Activated CD4-positive, alpha-beta T cell treated with anti-CD3 and anti-CD28 coated beads, Interleukin-2, amount 10 ng/mL, durations not matched to agents 7 days and 5 days (primary cell): ENCODE measurements around the gene CDH13. TPM values are rescaled to one million over a fixed set of nuclear protein-coding genes. Genes with fewer than 3 reads are reported as not detected.

Source experiments
- CTCF ChIA-PET: fragments of 350-600 bp; sonication (Branson Sonifier 250); formaldehyde crosslinking; loops from one replicate; lab custom pipeline; 2021; ENCODE audit warnings: antibody characterized with exemption; lab: Charles Lee
- POLR2A ChIA-PET: fragments of 350-600 bp; sonication (Branson Sonifier 250); formaldehyde crosslinking; loops from one replicate; lab custom pipeline; 2021; ENCODE audit warnings: antibody characterized with exemption; lab: Charles Lee
- DNase-seq: peaks from one replicate; pipeline ENCODE4 v3.0.0-alpha.2; 2020
- H3K27ac Mint-ChIP-seq: one replicate; pipeline ENCODE4 v1.8.0; 2021; ENCODE audit warnings: mild to moderate bottlenecking, moderate library complexity, mixed read lengths
- H3K27me3 Mint-ChIP-seq: one replicate; pipeline ENCODE4 v1.8.0; 2021; ENCODE audit warnings: mixed read lengths
- H3K36me3 Mint-ChIP-seq: one replicate; pipeline ENCODE4 v1.8.0; 2021; ENCODE audit warnings: low read depth, mixed read lengths
- H3K4me1 Mint-ChIP-seq: one replicate; pipeline ENCODE4 v1.8.0; 2021; ENCODE audit warnings: mixed read lengths
- H3K4me3 Mint-ChIP-seq: one replicate; pipeline ENCODE4 v1.8.0; 2021; ENCODE audit warnings: mild to moderate bottlenecking, moderate library complexity, mixed read lengths
- H3K9me3 Mint-ChIP-seq: one replicate; pipeline ENCODE4 v1.8.0; 2021; ENCODE audit warnings: mixed read lengths
- total RNA-seq, 2 experiments: library from RNA; stranded (reverse); gene quantifications; one replicate each; pipeline ENCODE4 v1.2.3, GENCODE V29; 2021

CDH13 gene
- total RNA-seq, 2 experiments from 2014 or later, result not detected

GRCh38 chr16:83552228-83552627 lies 925.5 kb downstream of the CDH13 start:
- H3K36me3 Mint-ChIP-seq, result no peaks in the 10 kb centered on the region
- ChIA-PET POLR2A (no interaction called here), CTCF (no interaction called here)
- no peak overlapping the region for H3K4me3 Mint-ChIP-seq
- no peak overlapping the region for H3K27ac Mint-ChIP-seq
- no peaks in the 10 kb centered on the region for H3K27me3 Mint-ChIP-seq
- no peak for DNase-seq
- peaks cover 7% of the 10 kb centered on the region for H3K9me3 Mint-ChIP-seq
- no peaks in the 10 kb centered on the region for H3K4me1 Mint-ChIP-seq

GRCh38 chr16:83552930-83553329 lies 926.2 kb downstream of the CDH13 start:
- no peak for DNase-seq
- peaks cover 2% of the 10 kb centered on the region for H3K9me3 Mint-ChIP-seq
- no peak overlapping the region for H3K27ac Mint-ChIP-seq
- H3K4me3 Mint-ChIP-seq, result no peak overlapping the region
- no peaks in the 10 kb centered on the region for H3K4me1 Mint-ChIP-seq
- H3K36me3 Mint-ChIP-seq, result no peaks in the 10 kb centered on the region
- ChIA-PET POLR2A (no interaction called here), CTCF (no interaction called here)
- H3K27me3 Mint-ChIP-seq, result no peaks in the 10 kb centered on the region

GRCh38 chr16:83554096-83554495 lies 927.3 kb downstream of the CDH13 start:
- no peak overlapping the region for H3K27ac Mint-ChIP-seq
- no peaks in the 10 kb centered on the region for H3K4me1 Mint-ChIP-seq
- H3K36me3 Mint-ChIP-seq, result no peaks in the 10 kb centered on the region
- ChIA-PET POLR2A (no interaction called here), CTCF (no interaction called here)
- H3K9me3 Mint-ChIP-seq, result no peaks in the 10 kb centered on the region
- DNase-seq, result no peak
- H3K27me3 Mint-ChIP-seq, result no peaks in the 10 kb centered on the region
- H3K4me3 Mint-ChIP-seq, result no peak overlapping the region

DNA sequence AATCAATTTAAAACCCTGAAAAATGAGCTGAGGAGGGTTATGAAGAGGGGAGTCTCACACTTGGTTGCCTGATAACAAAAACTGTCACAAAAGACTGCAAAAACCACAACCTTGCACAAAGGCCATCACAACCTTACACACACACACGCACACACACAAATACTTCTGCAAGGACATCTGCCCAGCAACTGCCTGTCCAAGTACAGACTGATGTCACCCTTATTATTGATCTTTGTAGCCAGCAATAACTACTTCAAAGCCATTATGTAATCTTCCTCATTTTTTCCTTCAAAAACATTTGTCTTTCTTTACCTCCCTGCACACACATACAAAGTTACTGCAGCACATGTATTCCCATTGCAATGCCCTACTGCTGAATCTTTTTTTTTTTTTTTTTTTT lies 927.8 kb downstream of the CDH13 start:
- Mint-ChIP-seq H3K27ac (no peak overlapping the region), H3K4me1 (no peaks in the 10 kb centered on the region), H3K4me3 (no peak overlapping the region), H3K36me3 (no peaks in the 10 kb centered on the region), H3K27me3 (no peaks in the 10 kb centered on the region), H3K9me3 (no peaks in the 10 kb centered on the region)
- ChIA-PET POLR2A (no interaction called here), CTCF (no interaction called here)
- no peak for DNase-seq

DNA sequence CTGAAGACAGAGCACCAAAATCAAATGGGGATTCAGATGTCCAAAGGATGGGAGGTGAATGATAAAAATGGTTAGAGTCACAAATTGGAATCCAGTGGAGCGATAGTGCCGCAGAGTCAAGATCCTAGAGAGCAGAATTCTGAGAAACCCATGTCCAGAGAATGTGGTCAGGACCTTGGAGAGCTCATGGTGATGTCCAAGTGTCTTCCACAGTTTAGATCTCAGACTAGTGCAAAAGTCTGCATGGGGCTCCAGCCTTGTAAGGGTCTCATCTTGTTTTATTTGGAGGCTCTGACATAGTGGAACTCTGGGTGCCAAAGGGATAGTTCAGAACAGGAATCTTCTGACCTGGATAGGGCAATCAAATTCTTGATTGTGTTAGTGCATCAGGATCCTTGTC lies 935.1 kb downstream of the CDH13 start:
- Mint-ChIP-seq H3K27ac (no peak overlapping the region), H3K27me3 (no peaks in the 10 kb centered on the region), H3K4me3 (no peak overlapping the region), H3K36me3 (no peaks in the 10 kb centered on the region), H3K9me3 (no peaks in the 10 kb centered on the region), H3K4me1 (no peaks in the 10 kb centered on the region)
- POLR2A ChIA-PET, result no interaction called here
- DNase-seq, result no peak
- CTCF ChIA-PET, result no interaction called here

DNA sequence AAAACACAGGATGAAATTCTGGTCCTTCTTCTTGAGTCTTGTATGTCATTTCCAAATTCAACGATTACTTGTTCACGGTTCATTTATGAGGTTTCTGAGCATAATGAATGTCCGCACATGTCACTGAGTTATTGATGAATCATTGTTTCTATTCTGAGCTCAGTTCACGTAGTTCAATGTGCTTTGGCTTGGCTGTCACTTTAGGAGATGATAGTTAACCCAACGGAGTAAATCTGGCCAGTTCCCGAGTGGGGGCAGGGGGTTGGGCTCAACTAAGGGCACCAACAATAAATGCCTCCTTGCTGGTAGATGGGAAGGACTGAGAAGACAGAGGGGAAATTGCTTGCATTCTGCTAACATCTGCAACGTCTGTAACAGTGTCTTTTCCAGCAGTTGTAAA lies 941.6 kb downstream of the CDH13 start:
- DNase-seq, result no peak
- Mint-ChIP-seq H3K27me3 (no peaks in the 10 kb centered on the region), H3K9me3 (no peaks in the 10 kb centered on the region), H3K4me3 (no peak overlapping the region), H3K36me3 (no peaks in the 10 kb centered on the region), H3K4me1 (no peaks in the 10 kb centered on the region), H3K27ac (no peak overlapping the region)
- ChIA-PET POLR2A (no interaction called here), CTCF (no interaction called here)

DNA sequence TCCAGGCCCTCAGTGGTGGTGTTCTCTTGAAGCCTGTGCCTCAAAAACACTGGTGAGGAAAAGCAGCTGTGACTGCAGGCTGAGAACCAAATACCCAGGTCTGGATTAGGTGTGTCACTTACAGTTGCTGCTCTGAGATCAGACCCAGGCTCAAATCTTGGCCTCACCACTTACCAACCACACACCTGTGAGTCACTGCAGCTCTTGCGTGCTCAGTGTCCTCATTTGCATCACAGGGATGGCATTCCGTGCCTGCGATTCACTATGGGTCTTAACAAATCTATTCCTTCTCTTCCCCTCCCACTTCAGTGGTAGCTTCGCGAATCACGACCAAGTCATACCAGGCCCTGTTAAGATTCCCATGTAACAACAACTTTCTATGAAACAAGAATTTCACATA lies 947.6 kb downstream of the CDH13 start:
- POLR2A ChIA-PET, result no interaction called here
- DNase-seq, result no peak
- Mint-ChIP-seq H3K27me3 (no peaks in the 10 kb centered on the region), H3K9me3 (peaks cover 3% of the 10 kb centered on the region), H3K36me3 (no peaks in the 10 kb centered on the region), H3K27ac (no peak overlapping the region), H3K4me3 (no peak overlapping the region), H3K4me1 (no peaks in the 10 kb centered on the region)
- CTCF ChIA-PET, result interaction anchor here (0.7 kb wide), 1 partner anchor 34 kb away, joined by 3 read pairs; no protein-coding TSS in a partner anchor

DNA sequence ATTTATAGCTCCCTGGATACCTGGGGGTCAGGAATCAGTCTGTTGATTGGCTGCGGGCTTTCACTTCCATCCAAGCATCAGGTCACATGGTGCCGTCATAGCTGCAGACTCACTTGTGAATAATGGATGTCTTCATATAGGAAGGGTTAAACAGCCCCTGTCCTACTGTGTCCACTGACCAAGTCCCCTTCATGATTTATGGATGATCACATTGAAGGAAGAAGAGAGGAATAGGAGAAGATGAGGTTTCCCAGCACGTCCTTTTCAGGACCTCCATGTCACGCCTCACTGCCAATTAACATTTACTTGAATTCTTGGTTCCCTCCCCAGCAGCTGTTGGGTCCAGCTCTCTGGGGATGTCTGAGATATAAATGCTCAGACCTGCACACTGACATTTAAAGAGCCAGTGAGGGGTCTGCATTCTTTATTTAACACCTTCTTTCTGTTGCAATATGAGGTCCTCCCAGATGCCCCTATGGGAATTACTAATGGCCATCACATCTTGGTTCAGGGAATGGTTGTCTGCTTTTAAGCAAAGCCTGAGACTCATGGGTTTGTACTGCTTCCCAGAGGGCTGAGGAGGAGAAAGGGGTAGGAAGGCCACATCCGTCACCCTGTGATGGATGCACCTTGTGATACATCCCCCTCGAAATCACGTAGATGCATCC lies 950.4 kb downstream of the CDH13 start:
- POLR2A ChIA-PET, result no interaction called here
- H3K27ac Mint-ChIP-seq, result no peak overlapping the region
- no peaks in the 10 kb centered on the region for H3K27me3 Mint-ChIP-seq
- H3K4me3 Mint-ChIP-seq, result no peak overlapping the region
- no peaks in the 10 kb centered on the region for H3K36me3 Mint-ChIP-seq
- no peak for DNase-seq
- no peaks in the 10 kb centered on the region for H3K4me1 Mint-ChIP-seq
- CTCF ChIA-PET, result no interaction called here
- peaks cover 3% of the 10 kb centered on the region for H3K9me3 Mint-ChIP-seq

DNA sequence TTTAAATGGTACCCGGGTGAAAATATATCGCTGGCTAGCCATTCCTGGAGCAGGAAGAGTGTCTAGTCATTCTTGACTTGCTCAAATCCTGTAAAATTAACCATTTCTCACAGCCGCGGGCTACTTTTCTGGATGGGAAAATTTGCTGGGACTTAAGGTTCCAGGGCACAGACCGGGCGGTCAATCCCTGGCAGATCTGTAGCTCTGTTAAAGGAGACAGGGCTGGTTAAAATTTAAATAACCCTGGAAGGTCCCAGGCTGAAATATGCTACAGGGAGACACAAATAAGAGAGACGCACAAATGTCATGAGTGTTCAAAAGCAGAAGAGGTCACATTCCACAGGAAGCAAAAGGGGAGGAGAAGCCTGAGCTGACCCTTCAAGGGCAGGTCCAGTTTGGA lies 951.4 kb downstream of the CDH13 start:
- Mint-ChIP-seq H3K9me3 (peaks cover 3% of the 10 kb centered on the region), H3K27me3 (no peaks in the 10 kb centered on the region), H3K4me3 (no peak overlapping the region), H3K4me1 (no peaks in the 10 kb centered on the region), H3K36me3 (no peaks in the 10 kb centered on the region), H3K27ac (no peak overlapping the region)
- ChIA-PET CTCF (no interaction called here), POLR2A (no interaction called here)
- no peak for DNase-seq

DNA sequence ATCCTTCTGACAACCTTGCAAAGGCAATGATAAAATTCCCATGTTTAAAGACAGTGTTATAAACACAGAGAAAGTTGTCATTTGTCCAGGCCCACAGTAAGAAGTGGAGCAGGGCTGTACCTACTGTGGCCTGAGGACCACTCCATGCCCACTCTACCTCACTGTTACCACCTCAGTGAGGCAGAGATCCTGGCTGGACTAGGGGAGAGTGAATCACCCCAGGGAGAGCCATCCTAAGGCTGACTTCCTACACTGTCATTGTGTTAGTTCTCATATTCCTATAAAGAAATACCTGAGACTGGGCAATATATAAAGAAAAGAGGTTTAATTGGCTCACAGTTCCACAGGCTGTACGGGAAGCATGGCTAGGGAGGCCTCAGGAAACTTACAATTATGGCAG lies 952.3 kb downstream of the CDH13 start:
- DNase-seq, result no peak
- CTCF ChIA-PET, result no interaction called here
- peaks cover 4% of the 10 kb centered on the region for H3K9me3 Mint-ChIP-seq
- no peaks in the 10 kb centered on the region for H3K27me3 Mint-ChIP-seq
- no peaks in the 10 kb centered on the region for H3K4me1 Mint-ChIP-seq
- POLR2A ChIA-PET, result no interaction called here
- H3K4me3 Mint-ChIP-seq, result no peak overlapping the region
- H3K27ac Mint-ChIP-seq, result no peak overlapping the region
- H3K36me3 Mint-ChIP-seq, result no peaks in the 10 kb centered on the region

DNA sequence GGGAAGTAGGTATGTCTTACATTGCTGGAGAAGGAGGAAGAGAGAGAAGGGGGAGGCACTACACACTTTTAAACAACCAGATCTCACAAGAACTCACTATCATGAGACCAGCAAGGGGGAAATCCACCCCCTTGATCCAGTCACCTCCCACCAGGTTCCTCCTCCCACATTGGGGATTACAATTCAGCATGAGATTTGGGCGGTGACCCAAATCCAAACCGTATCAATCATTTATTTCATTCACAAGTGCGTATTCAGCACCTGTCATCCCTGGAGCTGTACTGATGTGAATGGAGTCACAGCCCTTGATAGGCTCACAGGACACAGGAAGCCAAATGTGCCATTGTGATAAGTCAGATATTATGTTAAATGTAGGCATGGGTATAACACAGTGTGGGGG lies 952.7 kb downstream of the CDH13 start:
- Mint-ChIP-seq H3K36me3 (no peaks in the 10 kb centered on the region), H3K27me3 (no peaks in the 10 kb centered on the region), H3K27ac (no peak overlapping the region), H3K9me3 (peaks cover 4% of the 10 kb centered on the region), H3K4me3 (no peak overlapping the region), H3K4me1 (no peaks in the 10 kb centered on the region)
- no peak for DNase-seq
- ChIA-PET CTCF (no interaction called here), POLR2A (no interaction called here)

DNA sequence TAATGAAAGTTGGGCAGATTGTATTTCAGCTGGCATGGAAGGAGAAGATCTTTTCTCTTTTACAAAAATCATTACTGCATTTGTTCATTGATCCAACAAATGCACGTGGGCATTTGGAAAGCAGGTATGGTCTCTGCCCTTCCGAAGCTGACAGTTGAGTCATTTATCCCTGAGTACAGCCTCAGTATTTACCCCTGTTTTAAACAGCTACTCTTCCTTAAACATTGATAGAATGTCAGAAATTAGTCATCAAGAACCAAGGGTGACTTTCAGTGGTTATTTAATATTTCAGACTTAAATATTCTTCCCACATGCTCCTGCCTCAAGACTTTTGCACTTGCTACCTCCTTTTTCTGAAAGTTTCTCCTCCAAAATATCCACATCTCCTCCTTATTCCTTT lies 954.3 kb downstream of the CDH13 start:
- POLR2A ChIA-PET, result no interaction called here
- CTCF ChIA-PET, result no interaction called here
- no peak overlapping the region for H3K27ac Mint-ChIP-seq
- H3K9me3 Mint-ChIP-seq, result peaks cover 3% of the 10 kb centered on the region
- no peaks in the 10 kb centered on the region for H3K27me3 Mint-ChIP-seq
- no peak for DNase-seq
- H3K4me1 Mint-ChIP-seq, result no peaks in the 10 kb centered on the region
- H3K36me3 Mint-ChIP-seq, result no peaks in the 10 kb centered on the region
- H3K4me3 Mint-ChIP-seq, result no peak overlapping the region

GRCh38 chr16:83581994-83582747 lies 955.4 kb downstream of the CDH13 start:
- Mint-ChIP-seq H3K27me3 (no peaks in the 10 kb centered on the region), H3K4me1 (no peaks in the 10 kb centered on the region), H3K27ac (no peak overlapping the region), H3K9me3 (peaks cover 2% of the 10 kb centered on the region), H3K36me3 (no peaks in the 10 kb centered on the region), H3K4me3 (no peak overlapping the region)
- ChIA-PET POLR2A (no interaction called here), CTCF (no interaction called here)
- no peak for DNase-seq

DNA sequence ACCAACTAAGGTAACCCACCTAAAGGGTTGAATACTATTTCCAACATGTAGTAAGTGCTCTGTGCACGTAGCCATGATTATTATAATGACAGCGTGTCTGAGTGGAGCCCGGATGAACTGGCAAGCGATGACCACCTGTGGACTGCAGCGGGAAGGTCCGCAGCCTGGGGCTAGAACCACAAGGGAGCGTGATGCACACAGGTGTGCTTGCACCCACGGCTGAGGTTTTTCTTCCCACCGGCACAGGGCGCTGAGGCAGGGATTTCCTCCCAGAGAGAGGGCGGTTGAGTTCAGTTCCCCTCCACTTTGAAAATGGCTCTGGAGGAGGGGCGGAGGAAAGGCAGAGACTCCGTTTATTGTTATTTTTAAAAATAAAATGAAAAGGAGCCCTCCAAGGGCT lies 959.3 kb downstream of the CDH13 start:
- ChIA-PET CTCF (no interaction called here), POLR2A (no interaction called here)

More for the DNA sequence above, 959.3 kb downstream of the CDH13 start:
- Mint-ChIP-seq H3K4me1 (no peaks in the 10 kb centered on the region), H3K36me3 (no peaks in the 10 kb centered on the region), H3K9me3 (peaks cover 2% of the 10 kb centered on the region), H3K4me3 (no peak overlapping the region), H3K27me3 (no peaks in the 10 kb centered on the region), H3K27ac (no peak overlapping the region)
- DNase-seq, result no peak
